Activated gamma-delta T cell treated with Interleukin-2 at 50 U/mL for 16 hours (primary cell): Measurements from ENCODE around the gene WNK2.
"Not testable (repeated sequence)": the region's sequence is repeated elsewhere in the genome, so short reads cannot be mapped to it uniquely, and the experiment has no call there.

Source experiments
- DNase-seq: peaks from one replicate; pipeline ENCODE4 v3.0.0-alpha.2; 2020

Gene WNK2

GRCh38 chr9:93318480-93318879, 134.5 kb downstream of the WNK2 start:
- DNase-seq = no peak

GRCh38 chr9:93319301-93319991, 135.5 kb downstream of the WNK2 start:
- no peak for DNase-seq

DNA sequence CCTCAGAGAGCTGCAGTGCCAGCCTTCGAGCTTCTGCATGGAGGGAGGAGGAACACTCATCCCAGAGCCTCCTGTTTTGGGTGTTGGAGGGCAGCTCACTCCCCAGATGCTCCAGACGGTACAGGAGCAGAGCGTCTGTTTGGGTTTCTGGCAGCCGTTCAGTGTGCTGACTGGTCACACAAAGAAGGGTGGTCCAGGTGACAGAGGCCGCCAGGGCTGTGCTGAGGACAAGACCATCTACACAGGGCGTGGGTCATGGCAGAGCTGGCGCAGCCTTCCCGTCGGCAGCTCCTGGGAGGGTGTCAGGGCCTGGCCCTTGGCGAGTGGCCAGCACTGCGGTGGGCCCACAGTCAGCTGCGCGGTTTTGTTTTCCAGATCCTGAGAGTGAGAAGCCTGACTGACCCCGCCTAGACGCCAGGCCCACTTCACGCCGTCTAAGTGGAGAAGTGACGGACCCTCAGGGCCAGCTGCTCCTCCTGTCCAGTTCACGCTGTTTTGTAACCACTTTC, 136.1 kb downstream of the WNK2 start:
- DNase-seq = no peak

GRCh38 chr9:93320591-93321219, 136.8 kb downstream of the WNK2 start:
- no peak for DNase-seq

DNA sequence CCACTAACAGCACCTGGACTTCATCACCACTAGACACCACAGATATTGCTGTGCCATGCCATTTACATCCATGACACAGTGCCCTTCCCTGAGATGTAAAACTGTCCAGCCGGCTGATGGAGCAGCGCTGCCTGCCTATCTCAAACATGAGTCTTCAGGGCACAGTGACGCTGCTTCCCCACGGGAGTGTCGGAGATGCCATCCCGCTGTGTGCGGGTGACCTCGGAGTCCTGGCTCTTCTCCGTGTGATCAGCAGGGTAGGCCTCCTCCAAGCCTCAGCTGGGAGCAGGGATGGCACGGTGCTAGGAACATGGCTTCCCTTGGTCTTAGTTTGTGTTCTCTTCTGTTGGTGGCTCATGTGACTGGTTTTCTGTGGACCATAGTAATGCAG, 137.3 kb downstream of the WNK2 start:
- DNase-seq = no peak

GRCh38 chr9:93323446-93323954, 139.6 kb downstream of the WNK2 start:
- DNase-seq = not testable (repeated sequence)

GRCh38 chr9:93324191-93324834, 140.4 kb downstream of the WNK2 start:
- DNase-seq = no peak

DNA sequence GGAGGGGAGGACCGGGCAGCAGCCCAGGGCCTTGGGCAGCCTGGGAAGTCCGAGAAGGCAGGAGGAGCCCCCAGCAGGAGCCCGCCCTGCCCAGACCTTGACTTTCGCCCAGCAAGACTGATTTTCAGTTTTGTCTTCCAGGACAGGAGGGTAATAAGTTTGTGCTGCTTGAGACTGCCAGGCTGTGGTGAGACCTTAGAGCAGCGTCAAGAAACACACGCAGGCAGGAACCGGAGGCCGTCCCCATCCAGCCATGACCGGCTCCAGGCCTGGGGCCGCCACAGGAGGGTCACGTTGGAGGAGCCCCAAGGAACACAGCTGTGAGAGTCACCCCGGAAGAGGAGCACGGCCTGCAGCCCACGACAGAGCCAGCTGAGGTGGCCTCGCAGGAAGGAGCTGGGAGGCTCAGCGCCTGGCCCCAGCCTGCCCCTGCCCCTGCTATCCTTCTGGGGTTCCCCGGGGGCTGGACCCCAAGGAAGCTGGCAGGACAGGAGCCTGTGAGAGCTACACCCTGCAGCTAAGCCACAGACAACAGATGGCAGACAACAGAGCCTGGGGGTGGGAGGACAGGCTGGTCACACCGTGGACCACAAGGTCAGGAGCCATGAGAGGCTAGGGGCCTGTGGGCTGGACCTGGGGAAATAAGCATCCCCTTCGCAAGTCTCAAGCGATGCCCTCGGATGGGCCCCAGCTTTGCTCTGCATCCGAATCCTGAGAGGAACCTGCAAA, 141.5 kb downstream of the WNK2 start:
- no peak for DNase-seq

GRCh38 chr9:93326056-93326455, 142.1 kb downstream of the WNK2 start:
- no peak for DNase-seq

DNA sequence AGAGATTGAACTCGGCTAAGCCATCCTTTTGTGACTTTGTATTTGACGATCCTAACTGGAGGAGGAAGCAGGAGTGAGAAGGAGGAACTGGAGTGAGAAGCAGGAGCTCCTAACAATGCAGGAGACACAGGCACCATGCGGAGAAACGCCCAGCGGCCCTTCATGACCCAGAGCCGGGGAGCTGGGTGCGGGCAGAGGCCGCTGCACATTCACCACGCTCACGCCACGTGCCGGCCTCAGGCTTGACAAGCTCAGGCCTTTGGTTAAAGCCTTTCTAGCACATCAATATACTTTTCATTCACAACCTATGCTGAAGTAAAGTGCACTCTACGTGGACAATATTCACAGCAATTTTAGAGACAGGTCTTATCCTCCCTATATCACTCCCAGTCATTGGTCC, 142.7 kb downstream of the WNK2 start:
- DNase-seq = no peak

DNA sequence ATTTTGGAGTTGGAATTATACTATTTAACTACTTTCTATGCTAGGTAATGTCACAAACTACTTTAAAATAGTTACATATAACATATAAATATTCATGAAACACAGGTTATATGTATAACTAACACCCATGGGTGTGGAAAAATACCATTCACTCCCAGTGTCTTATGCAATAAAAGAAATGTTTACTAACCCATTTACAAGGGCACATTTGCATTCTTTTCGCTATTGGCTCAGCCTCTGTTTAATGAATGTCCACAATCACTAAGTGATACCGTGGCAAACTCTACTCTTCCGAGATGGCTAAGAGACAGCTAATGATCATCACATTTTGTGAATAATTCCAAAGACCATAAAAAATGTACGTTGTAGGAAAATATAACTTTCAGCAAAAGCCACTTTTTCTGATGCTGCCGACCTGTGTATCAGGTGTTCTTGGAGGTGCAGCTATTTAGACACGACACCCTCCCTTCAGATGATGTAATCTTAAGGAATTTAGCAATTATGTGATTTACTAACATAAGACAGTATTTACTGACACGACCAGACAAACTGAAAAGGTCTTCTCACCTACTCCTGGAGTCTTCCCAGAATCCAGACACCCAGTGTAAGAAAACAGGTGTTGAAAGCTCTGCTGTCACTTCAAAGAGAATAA, 145.8 kb downstream of the WNK2 start:
- DNase-seq = no peak

DNA sequence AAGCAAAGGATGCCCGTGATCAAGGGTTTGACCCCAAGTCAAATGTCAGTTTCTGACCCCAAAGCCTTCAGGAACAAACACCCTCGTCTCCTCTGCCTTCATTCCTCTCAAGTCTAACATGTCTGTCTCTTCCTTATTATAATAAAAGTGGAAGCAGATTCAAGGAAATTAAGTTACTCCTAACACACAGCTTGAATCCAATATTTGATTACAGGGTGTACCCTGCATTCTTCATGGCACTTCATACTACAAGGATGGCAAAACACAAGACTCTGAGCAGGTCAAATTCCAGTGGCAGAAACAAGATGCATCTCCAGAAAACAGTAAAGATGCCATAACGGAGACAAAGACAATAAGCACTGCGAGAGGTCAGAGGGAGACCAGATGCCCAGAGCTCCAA, 148.4 kb downstream of the WNK2 start:
- no peak for DNase-seq

GRCh38 chr9:93336720-93337119, 152.8 kb downstream of the WNK2 start:
- DNase-seq = no peak

- not testable (repeated sequence) for DNase-seq
Observed at GRCh38 chr9:93338196-93338595, 154.3 kb downstream of the WNK2 start.

DNA sequence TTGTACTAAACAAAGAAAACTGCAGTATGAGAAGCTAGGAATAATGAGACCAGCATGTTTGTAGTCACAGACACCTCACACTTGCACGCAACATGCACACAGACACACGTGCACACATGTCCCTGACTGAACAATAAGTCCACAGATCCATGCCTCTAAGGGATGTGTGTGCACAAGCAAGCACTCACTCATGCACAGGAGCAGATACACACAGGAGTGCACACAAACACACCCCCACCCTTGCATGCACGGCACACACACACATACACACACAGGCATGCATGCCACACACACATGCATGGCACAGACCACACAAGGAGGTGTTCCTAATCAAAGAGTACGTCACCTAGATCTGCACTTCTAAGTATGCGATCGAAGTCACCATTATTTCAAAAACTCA, 156.2 kb downstream of the WNK2 start:
- DNase-seq = no peak

DNA sequence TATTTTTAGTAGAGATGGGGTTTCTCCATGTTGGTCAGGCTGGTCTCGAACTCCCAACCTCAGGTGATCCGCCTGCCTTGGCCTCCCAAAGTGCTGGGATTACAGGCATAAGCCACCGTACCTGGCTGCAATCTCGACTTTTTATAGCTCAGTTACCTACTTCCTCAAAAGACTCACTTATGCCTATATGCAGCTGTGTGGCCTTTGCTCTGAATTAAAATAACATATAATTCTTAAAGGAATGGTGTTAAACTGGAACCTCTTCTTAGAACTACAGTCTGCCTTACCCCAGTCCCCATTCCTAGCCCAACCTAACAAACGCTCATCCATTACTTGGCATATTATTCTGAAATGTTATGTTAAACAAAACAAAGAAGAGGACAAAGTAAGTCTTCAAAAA, 157.9 kb downstream of the WNK2 start:
- not testable (repeated sequence) for DNase-seq

- not testable (repeated sequence) for DNase-seq
Observed at GRCh38 chr9:93342428-93342827, 158.5 kb downstream of the WNK2 start.

DNA sequence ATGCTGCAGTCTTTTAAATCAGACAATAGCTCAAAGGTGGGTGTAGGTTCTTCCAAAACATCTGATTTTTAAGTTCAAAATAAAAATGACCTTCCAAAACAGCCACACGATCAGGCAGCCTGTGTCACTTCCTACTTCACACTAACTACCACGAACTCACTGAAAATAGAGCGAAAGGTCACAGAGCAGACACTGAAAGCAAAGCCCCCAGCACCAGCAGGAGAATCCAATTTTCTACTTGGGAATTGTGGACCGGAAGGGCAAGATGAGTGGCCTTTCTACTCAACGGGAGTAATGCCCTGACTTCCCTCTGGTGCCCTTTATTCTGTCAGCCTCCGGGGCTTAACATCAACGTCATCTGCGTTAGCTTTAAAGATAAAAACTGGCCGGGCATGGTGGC, 159.7 kb downstream of the WNK2 start:
- no peak for DNase-seq

- DNase-seq = no peak
Observed at GRCh38 chr9:93345643-93346230, 161.8 kb downstream of the WNK2 start.

GRCh38 chr9:93346231-93347112, 162.5 kb downstream of the WNK2 start:
- DNase-seq = no peak

DNA sequence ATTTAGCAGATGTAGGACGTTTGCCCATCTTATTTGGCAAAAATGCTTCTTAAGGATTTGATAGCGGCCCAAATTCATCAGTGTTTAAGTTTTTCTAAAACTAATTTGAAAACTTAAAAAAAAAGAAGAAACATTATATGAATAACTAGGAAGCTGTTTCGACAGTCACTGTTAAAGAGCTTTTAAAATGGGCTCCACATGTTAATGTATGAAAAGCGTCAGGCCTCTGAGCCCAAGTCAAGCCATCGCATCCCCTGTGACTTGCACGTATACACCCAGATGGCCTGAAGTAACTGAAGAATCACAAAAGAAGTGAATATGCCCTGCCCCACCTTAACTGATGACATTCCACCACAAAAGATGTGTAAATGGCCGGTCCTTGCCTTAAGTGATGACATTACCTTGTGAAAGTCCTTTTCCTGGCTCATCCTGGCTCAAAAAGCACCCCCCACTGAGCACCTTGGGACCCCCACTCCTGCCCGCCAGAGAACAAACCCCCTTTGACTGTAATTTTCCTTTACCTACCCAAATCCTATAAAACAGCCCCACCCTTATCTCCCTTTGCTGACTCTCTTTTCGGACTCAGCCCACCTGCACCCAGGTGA, 163.5 kb downstream of the WNK2 start:
- DNase-seq = not testable (repeated sequence)
